ENCODE results near the gene GALNT5.
"Not testable (repeated sequence)": the region's sequence is repeated elsewhere in the genome, so short reads cannot be mapped to it uniquely, and the experiment has no call there.

The GALNT5 gene

GRCh38 chr2:157246765-157247407 lies 10.6 kb upstream of the GALNT5 start:
- DNase-seq (ENCODE audit: insufficient read length, low spot score): no peak
- FAIRE-seq: no peak

DNA sequence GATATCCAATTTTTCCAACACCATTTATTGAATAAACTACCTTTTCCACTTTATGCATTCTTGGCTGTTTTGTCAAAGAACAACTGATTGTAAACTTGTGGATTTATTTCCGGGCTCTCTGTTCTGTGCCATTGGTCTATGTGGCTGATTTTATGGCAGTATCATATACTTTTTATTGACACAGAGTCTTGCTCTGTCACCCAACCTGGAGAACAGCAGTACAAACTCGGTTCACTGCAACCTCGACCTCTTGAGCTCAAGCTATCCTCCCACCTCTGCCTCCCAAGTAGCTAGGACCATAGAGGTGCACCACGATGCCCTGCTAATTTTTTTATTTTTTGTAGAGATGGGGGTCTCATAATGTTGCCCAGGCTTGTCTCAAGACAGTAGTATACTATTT lies 6.7 kb upstream of the GALNT5 start:
- FAIRE-seq: peak; percentile 4

DNA sequence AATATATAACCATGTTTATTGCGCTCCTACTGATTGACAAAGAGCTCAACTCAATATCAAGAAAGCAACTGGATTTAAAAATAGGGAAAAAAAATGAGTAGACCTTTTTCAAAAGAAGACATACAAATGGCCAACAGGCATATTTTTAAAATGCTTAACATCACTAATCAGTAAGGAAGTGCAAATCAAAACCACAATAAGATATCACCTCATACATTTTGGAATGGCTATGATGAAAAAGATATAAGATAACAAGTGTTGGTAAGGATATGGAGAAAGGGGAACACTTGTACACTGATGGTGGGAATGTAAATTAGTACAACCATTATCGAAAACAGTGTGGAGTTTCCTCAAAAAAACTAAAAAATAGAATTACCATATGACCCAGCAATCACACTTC lies 5.6 kb upstream of the GALNT5 start:
- FAIRE-seq (no peak), DNase-seq (ENCODE audit: insufficient read length, low spot score) (no peak)

More for the DNA sequence above, 6.7 kb upstream of the GALNT5 start:
- DNase-seq (ENCODE audit: insufficient read length, low spot score): no peak

DNA sequence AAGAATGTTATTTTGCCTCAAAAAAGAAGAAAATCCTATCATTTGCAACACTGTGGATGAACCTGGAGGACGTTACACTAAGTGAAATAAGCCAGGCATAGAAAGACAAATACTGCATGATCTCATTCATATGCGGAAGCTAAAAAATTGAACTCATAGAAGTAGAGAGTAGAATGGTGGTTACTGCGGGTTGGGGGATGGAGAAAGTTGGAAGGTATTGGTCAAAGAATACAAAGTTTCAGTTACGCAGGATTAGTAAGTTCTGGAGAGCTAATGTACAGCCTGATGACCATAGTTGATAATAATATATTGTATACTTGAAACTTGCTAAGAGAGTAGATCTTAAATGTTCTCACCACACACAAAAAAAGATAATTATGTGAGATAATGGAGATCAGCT lies 5.0 kb upstream of the GALNT5 start:
- FAIRE-seq: no peak
- no peak for DNase-seq (ENCODE audit: insufficient read length, low spot score)

DNA sequence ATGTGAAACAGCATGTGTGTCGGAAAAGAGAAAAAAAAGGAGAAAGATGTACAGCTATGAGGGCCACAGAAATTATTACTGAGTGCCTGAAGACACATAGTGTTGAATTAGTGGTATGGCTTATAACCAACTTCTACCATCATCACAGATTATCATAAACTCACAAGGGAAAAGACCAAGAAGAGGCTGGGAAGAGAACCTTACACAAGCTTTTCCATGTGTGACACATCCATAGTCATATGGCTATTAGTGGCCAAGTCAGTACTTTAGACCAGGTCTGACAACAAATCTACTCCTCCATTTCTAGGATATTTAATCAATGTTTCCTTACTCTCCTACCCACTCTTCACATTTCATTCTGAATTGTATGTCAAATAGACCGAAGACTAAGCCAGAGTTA lies 3.5 kb upstream of the GALNT5 start:
- FAIRE-seq (no peak), DNase-seq (ENCODE audit: insufficient read length, low spot score) (no peak)

- FAIRE-seq (no peak), DNase-seq (ENCODE audit: insufficient read length, low spot score) (no peak)
These were observed 1.8 kb upstream of the GALNT5 start for GRCh38 chr2:157255746-157256145.

- FAIRE-seq: peak; percentile 79
- DNase-seq (ENCODE audit: insufficient read length, low spot score): no peak
These were observed 879 bp upstream of the GALNT5 start for GRCh38 chr2:157256626-157257025.

- no peak for DNase-seq (ENCODE audit: insufficient read length, low spot score)
- FAIRE-seq: no peak
These were observed 1.2 kb downstream of the GALNT5 start for GRCh38 chr2:157258520-157259326.

- FAIRE-seq (no peak), DNase-seq (ENCODE audit: insufficient read length, low spot score) (no peak)
These were observed 1.9 kb downstream of the GALNT5 start for GRCh38 chr2:157259386-157259785.

DNA sequence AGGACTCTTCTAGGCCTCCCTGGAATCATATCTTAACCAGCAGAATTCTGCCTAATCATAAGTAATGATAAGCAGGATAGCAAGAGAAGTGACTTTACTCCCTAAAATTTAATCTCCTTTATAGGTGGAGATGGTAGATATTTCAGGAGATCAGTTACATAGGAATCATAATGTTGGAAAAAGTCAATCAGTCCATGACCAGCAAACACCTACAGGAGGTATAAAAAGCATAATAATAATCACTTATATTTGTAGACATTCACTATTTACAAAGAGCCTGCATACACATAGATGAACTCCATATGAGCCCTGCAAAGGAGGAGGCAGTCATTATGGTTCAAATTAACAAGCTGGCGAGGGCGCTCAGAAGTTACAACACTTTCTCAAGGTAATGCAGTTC lies 2.5 kb downstream of the GALNT5 start:
- FAIRE-seq (no peak), DNase-seq (ENCODE audit: insufficient read length, low spot score) (no peak)

DNA sequence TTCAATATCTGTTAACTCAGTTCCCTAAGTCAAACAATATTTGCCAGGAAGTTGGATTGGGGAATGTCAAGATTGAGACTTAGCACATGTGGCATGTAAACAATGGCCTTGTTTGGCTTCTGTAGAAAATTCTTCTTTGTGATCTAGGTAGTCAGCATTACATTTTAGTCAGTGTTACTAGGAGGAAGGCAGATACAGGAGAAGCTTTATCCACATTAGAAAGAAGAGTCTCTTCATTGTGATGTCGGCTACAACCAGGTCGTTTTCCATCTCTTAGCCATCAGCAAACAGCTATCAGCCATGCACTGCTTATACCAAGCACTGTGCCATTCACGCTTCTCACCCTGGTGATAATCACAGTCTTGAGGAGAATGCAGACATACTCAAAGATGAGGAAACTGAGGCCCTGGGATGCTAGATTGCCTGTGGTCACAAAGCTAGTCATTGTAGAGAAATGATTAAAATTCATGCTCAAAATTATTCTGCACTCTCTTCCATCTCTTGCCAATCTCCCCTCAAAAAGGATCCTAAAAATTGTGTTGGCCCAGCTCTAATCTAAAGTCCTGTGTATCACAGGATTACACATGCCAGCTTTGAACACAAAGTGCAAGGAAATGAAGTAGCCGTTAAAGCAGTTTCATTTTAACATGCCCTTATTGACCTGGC lies 3.2 kb downstream of the GALNT5 start:
- DNase-seq (ENCODE audit: insufficient read length, low spot score): no peak
- FAIRE-seq: no peak

GRCh38 chr2:157261199-157261782 lies 3.8 kb downstream of the GALNT5 start:
- FAIRE-seq (no peak), DNase-seq (ENCODE audit: insufficient read length, low spot score) (no peak)

GRCh38 chr2:157262248-157262647 lies 4.7 kb downstream of the GALNT5 start:
- FAIRE-seq (no peak), DNase-seq (ENCODE audit: insufficient read length, low spot score) (no peak)

DNA sequence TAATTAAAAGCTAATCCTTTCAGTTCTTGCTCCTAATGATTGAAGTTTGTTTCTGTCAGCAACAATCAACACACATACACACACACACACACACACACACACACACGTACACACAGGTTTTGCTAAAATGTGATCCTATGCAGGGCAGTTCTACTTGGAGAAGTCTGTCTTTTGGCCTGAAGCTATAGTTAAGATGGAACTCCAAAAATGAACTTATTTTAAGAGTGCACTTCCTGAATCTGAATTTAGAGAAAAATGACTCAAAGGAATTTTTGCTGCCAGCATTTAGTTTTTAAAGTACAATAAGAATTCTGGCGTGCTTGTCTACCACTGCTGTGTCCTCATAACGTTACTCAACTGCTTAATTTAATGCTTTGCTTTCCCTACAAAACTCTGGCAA lies 6.6 kb downstream of the GALNT5 start:
- FAIRE-seq (no peak), DNase-seq (ENCODE audit: insufficient read length, low spot score) (no peak)

DNA sequence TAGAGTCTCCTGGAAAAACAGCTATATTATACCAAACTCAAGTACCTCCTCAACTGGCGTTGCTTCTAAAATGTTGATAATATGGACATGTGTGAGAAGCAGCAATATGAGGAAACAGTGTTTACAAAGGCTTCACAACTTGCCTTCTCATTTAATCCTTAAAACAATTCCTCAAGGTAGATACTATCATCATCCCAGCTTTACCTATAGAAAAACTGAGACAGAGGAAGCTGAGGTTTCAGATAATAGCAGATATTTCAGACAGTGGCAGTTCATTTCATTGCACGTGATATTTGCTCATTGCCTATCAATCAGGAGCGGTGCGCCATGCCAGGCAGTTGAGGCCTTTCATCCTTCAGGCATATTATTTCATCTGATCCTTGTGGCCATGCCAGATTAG lies 8.3 kb downstream of the GALNT5 start:
- no peak for FAIRE-seq
- no peak for DNase-seq (ENCODE audit: insufficient read length, low spot score)

GRCh38 chr2:157267476-157267875 lies 10.0 kb downstream of the GALNT5 start:
- no peak for FAIRE-seq
- no peak for DNase-seq (ENCODE audit: insufficient read length, low spot score)

DNA sequence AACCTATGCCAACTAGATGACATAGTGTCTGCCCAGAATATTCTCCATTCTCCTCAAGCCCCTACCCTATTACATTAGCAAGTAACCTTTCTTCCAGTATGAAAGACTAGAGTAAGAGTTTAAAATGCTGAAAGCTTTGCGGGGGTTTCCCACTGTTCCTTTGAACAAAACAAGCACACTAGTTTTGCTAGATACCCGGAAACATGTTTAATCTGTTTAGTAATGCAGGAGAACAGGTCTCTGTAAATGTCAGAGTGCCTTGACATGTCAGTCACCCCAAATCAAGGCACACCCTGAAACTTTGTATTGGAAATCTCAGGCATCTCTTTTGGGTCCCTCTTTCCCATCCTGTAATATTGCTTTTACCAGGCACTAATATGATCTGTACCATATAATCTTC lies 11.6 kb downstream of the GALNT5 start:
- DNase-seq (ENCODE audit: insufficient read length, low spot score): no peak
- FAIRE-seq: no peak

GRCh38 chr2:157269922-157270321 lies 12.4 kb downstream of the GALNT5 start:
- DNase-seq (ENCODE audit: insufficient read length, low spot score) (no peak), FAIRE-seq (no peak)

DNA sequence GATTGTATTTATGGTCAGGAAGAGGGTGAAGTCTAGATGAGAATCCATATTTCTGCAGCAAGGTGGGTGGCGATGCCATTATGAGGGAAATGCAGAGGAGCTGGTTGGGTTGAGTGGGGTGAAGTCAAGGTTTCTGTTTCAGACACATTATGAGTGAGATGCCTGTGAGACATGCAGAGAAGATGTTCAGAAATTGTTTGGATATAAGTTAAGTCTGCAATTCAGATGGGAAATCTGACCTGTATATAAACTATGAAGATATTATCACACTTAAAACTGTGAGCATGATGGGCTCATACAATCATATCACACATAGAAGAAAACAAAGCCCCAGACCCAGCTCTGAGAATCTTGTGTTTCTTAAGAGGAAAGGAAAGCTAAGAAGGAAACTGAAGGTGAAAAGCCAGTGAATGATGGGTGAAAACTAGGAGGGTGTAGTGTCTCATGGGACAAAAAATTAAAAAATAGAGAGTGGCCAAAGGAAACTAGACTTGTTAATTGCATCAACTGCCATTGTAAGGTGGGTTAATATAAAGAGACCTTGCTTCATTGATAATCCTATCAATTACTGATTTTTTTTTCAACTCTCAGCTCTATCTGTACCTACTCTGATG lies 14.2 kb downstream of the GALNT5 start:
- DNase-seq (ENCODE audit: insufficient read length, low spot score) (no peak), FAIRE-seq (peak; percentile 21)

DNA sequence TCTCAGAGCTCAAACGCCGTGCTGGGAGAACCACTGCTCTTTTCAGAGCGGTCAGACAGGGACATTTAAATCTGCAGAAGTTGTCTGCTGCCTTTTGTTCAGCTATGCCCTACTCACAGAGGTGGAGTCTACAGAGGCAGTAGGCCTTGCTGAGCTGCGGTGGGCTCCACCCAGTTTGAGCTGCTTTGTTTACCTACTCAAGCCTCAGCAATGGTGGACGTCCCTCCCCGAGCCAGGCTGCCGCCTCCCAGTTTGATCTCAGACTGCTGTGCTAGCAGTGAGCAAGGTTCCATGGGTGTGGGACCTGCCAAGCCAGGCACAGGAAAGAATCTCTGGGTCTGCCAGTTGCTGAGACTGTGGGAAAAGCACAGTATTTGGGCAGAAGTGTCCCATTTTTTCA lies 21.8 kb downstream of the GALNT5 start:
- FAIRE-seq; DNase-seq (ENCODE audit: insufficient read length, low spot score): not testable (repeated sequence)

- DNase-seq (ENCODE audit: insufficient read length, low spot score) (no peak), FAIRE-seq (no peak)
These were observed 23.8 kb downstream of the GALNT5 start for GRCh38 chr2:157281316-157281715.

Data from GM19239 (cell line).